ENCODE data around the gene PTPRR. TPM values are rescaled to one million over a fixed set of nuclear protein-coding genes. Genes with fewer than 3 reads are reported as not detected.

Gene PTPRR
- total RNA-seq, 1 donor from 2014 or later = 1.4 TPM

DNA sequence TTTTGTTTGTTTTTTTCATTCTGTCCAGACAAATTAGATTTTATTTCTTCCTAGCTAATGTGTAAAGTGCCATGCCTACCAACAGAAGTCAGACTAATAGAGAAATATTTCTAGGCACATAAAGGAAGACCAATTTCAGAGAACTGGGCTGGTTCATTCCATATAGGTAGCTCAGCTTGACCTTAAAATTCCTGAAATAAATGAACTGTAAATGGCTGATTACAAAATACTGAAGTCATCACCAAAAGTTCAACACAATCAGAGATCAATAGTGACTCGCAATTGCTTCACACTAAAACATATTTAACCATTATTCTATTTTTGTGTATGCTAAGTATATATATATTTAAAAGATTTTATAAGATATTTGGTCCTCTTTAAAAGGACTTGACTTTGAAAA is 317.5 kb downstream of the PTPRR start:
- FAIRE-seq (peak; percentile 29), DNase-seq (ENCODE audit: low read depth) (peak; percentile 35)
- peak overlapping the region; percentile 0 for H3K27ac ChIP-seq (ENCODE audit: low read depth, low read length)
- H3K9me3 ChIP-seq (ENCODE audit: insufficient read depth, low read depth, low read length) = no peaks in the 10 kb centered on the region
- H3K4me1 ChIP-seq (ENCODE audit: insufficient read depth, low read length) = peaks cover 7% of the 10 kb centered on the region
- TF ChIP-seq EZH2 (IDR thresholded peaks at IDR 0.05; ENCODE audit: insufficient read depth, low read length) = no peak
- TF ChIP-seq, protein P1, sequence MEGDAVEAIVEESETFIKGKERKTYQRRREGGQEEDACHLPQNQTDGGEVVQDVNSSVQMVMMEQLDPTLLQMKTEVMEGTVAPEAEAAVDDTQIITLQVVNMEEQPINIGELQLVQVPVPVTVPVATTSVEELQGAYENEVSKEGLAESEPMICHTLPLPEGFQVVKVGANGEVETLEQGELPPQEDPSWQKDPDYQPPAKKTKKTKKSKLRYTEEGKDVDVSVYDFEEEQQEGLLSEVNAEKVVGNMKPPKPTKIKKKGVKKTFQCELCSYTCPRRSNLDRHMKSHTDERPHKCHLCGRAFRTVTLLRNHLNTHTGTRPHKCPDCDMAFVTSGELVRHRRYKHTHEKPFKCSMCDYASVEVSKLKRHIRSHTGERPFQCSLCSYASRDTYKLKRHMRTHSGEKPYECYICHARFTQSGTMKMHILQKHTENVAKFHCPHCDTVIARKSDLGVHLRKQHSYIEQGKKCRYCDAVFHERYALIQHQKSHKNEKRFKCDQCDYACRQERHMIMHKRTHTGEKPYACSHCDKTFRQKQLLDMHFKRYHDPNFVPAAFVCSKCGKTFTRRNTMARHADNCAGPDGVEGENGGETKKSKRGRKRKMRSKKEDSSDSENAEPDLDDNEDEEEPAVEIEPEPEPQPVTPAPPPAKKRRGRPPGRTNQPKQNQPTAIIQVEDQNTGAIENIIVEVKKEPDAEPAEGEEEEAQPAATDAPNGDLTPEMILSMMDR (IDR thresholded peaks at IDR 0.05; ENCODE audit: insufficient read depth, low read depth, low read length) = no peak
- no peaks in the 10 kb centered on the region for H3K27me3 ChIP-seq (ENCODE audit: insufficient read depth, low read length)
- Mint-ChIP-seq H3K4me3 (ENCODE audit: unreplicated experiment) (no peak overlapping the region), H3K27me3 (ENCODE audit: low read depth, unreplicated experiment) (peaks cover 4% of the 10 kb centered on the region), H3K9me3 (ENCODE audit: unreplicated experiment) (no peaks in the 10 kb centered on the region), H3K36me3 (ENCODE audit: low read depth, unreplicated experiment) (no peaks in the 10 kb centered on the region), H3K4me1 (ENCODE audit: low read depth, unreplicated experiment) (peaks cover 2% of the 10 kb centered on the region), H3K27ac (ENCODE audit: unreplicated experiment) (no peak overlapping the region)
- H3K9ac ChIP-seq (ENCODE audit: low read length) = no peak overlapping the region
- no peak overlapping the region for H3K4me3 ChIP-seq (ENCODE audit: insufficient read depth, low read depth, low read length)
- H3K79me2 ChIP-seq (ENCODE audit: insufficient read depth, low read length) = no peaks in the 10 kb centered on the region
- no peak overlapping the region for H3K4me2 ChIP-seq (ENCODE audit: low read length)
- H4K20me1 ChIP-seq (ENCODE audit: insufficient read depth, low read length) = no peaks in the 10 kb centered on the region
- no peak overlapping the region for H2AFZ ChIP-seq (ENCODE audit: low read depth, low read length)
- no peaks in the 10 kb centered on the region for H3K36me3 ChIP-seq (ENCODE audit: insufficient read depth, low read length)

DNA sequence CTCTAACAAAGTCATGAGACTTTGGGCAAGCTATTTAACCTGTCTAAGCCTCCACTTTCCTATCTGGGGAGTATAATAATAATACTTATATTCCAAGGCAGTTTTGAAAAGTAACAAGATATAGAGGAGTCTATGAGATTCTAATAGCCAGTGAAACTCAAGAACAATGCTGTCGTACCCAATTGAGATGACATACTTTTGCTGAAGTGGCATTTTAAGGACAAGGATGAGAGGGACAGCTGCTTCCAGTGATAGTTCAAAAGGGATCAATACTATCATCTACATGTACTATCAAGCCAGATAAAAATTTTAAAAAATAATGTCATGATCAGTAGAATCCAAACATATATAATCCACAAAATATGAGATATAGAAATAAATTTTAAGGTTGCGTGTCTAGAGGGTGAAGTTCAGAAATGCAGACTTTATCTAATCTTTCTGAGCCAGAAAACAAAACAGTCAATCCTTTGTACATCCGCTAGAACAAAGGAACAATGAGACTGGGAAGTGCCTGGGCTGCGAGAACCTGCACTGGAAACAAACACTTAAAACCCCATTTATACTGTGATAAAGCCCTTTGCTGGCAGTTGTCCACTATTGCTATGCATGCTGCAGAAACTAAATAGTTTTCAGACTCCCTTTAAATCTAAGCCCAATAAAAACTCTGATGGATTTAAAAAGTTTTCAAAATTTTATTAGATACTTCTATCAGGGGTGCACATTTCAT is 321.9 kb downstream of the PTPRR start:
- H3K4me3 Mint-ChIP-seq (ENCODE audit: unreplicated experiment) = no peak overlapping the region
- Histone ChIP-seq H3K27me3 (ENCODE audit: insufficient read depth, low read length) (no peaks in the 10 kb centered on the region), H3K9ac (ENCODE audit: low read length) (no peak overlapping the region), H4K20me1 (ENCODE audit: insufficient read depth, low read length) (no peaks in the 10 kb centered on the region), H3K9me3 (ENCODE audit: insufficient read depth, low read depth, low read length) (no peaks in the 10 kb centered on the region), H3K79me2 (ENCODE audit: insufficient read depth, low read length) (no peaks in the 10 kb centered on the region), H3K4me1 (ENCODE audit: insufficient read depth, low read length) (no peaks in the 10 kb centered on the region), H3K36me3 (ENCODE audit: insufficient read depth, low read length) (no peaks in the 10 kb centered on the region), H3K4me3 (ENCODE audit: insufficient read depth, low read depth, low read length) (no peak overlapping the region), H2AFZ (ENCODE audit: low read depth, low read length) (no peak overlapping the region), H3K4me2 (ENCODE audit: low read length) (no peak overlapping the region), H3K27ac (ENCODE audit: low read depth, low read length) (no peak overlapping the region)
- no peak for FAIRE-seq
- TF ChIP-seq EZH2 (IDR thresholded peaks at IDR 0.05; ENCODE audit: insufficient read depth, low read length) = no peak
- TF ChIP-seq, protein P1 (IDR thresholded peaks at IDR 0.05; ENCODE audit: insufficient read depth, low read depth, low read length) = no peak
- no peaks in the 10 kb centered on the region for H3K9me3 Mint-ChIP-seq (ENCODE audit: unreplicated experiment)
- peak; percentile 58 for DNase-seq (ENCODE audit: low read depth)
- H3K4me1 Mint-ChIP-seq (ENCODE audit: low read depth, unreplicated experiment) = peaks cover 2% of the 10 kb centered on the region
- H3K27me3 Mint-ChIP-seq (ENCODE audit: low read depth, unreplicated experiment) = no peaks in the 10 kb centered on the region
- no peaks in the 10 kb centered on the region for H3K36me3 Mint-ChIP-seq (ENCODE audit: low read depth, unreplicated experiment)
- H3K27ac Mint-ChIP-seq (ENCODE audit: unreplicated experiment) = no peak overlapping the region

DNA sequence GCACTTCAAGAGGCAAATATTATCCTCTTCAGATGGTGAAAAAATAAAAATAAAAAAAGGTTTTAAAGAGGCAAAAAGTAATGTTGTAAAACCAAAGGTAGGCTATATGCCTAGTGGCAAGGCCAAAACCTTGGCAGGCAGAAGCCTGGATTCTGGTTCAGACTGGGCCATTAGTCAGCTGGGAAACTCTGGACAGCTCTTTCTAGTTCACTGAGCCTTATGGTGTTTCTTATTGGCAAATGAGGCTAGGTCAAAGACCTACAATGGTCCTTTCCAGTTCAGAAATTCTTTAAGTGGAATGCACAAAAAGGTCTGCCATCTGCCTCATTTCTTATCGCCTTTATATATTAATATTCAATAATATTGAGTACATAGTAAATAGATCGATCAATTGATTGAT is 327.9 kb downstream of the PTPRR start:
- Mint-ChIP-seq H3K36me3 (ENCODE audit: low read depth, unreplicated experiment) (no peaks in the 10 kb centered on the region), H3K4me3 (ENCODE audit: unreplicated experiment) (no peak overlapping the region), H3K9me3 (ENCODE audit: unreplicated experiment) (no peaks in the 10 kb centered on the region), H3K4me1 (ENCODE audit: low read depth, unreplicated experiment) (no peaks in the 10 kb centered on the region), H3K27me3 (ENCODE audit: low read depth, unreplicated experiment) (no peaks in the 10 kb centered on the region), H3K27ac (ENCODE audit: unreplicated experiment) (no peak overlapping the region)
- H3K9me3 ChIP-seq (ENCODE audit: insufficient read depth, low read depth, low read length) = no peaks in the 10 kb centered on the region
- DNase-seq (ENCODE audit: low read depth) (no peak), FAIRE-seq (no peak)
- H3K4me1 ChIP-seq (ENCODE audit: insufficient read depth, low read length) = no peaks in the 10 kb centered on the region
- no peaks in the 10 kb centered on the region for H3K27me3 ChIP-seq (ENCODE audit: insufficient read depth, low read length)
- TF ChIP-seq EZH2 (IDR thresholded peaks at IDR 0.05; ENCODE audit: insufficient read depth, low read length) = no peak
- TF ChIP-seq, protein P1 (IDR thresholded peaks at IDR 0.05; ENCODE audit: insufficient read depth, low read depth, low read length) = no peak
- no peak overlapping the region for H3K27ac ChIP-seq (ENCODE audit: low read depth, low read length)
- peaks cover 3% of the 10 kb centered on the region for H3K36me3 ChIP-seq (ENCODE audit: insufficient read depth, low read length)
- H3K4me2 ChIP-seq (ENCODE audit: low read length) = no peak overlapping the region
- no peak overlapping the region for H3K4me3 ChIP-seq (ENCODE audit: insufficient read depth, low read depth, low read length)
- no peak overlapping the region for H2AFZ ChIP-seq (ENCODE audit: low read depth, low read length)
- no peaks in the 10 kb centered on the region for H3K79me2 ChIP-seq (ENCODE audit: insufficient read depth, low read length)
- no peaks in the 10 kb centered on the region for H4K20me1 ChIP-seq (ENCODE audit: insufficient read depth, low read length)
- no peak overlapping the region for H3K9ac ChIP-seq (ENCODE audit: low read length)
